ENCODE data around the gene ZSCAN2.
"Not testable (repeated sequence)": the region's sequence is repeated elsewhere in the genome, so short reads cannot be mapped to it uniquely, and the experiment has no call there.

- not testable (repeated sequence) for TF ChIP-seq CTCF, POLR2A (IDR thresholded peaks at IDR 0.05)
These were observed 41.1 kb downstream of the ZSCAN2 start for GRCh38 chr15:84641871-84642270.

Measured in uterus (tissue), 2 donors.